ENCODE data around the gene EML1.

The EML1 gene

DNA sequence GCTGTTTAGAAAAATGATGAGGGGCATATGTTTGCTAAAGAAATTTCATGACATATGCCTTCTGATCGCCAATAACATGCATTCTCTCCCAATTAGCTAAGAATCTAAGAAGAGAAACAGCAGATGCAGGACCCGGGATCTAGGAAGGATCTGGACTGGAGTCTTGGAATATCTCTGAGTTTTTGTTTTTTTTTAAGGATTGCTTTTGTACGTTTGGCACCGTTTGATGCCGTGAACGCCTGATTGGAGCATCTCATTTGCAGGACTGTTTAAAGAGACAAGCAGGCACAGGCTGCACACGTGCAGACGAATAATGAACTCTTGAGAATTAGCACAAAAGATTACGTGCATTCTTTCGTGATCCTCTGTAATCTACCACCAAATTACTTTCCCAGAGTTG is 13.6 kb downstream of the EML1 start:
- DNase-seq: no peak

DNA sequence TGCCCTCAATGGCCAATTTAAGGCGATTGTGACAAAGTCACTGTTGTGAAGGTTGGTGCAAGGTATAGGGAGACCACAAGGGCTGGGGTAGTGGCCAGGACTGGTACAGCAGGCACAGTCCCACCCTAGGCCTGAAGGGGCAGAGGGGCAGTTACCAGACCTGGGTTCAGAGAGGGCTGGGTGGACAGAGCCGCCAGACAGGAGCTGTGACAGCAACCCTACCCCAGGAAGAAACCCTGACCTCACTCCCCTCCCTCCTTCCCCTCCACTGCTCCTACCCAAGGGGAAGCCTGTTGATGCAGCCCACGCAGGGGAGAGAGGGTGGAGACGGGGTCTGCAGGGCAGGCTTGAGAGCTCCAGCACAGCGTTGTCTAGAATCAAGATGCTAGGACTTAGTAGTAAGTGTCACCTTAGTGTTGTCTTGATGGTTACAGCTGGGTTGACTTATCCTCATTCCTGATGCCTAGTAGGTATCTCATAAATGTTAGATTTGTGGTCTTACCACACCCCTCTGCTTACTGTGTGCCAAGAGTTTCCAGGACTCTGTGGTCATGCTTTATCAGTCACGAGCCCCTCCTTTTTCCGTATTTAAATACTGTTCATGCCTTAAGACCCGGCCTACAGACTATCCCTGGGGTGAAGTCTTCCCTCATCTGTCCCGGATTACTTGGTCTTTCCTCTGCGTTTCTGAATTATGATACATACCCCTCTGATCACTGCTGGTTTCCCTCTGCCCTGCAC is 14.4 kb downstream of the EML1 start:
- no peak for DNase-seq

DNA sequence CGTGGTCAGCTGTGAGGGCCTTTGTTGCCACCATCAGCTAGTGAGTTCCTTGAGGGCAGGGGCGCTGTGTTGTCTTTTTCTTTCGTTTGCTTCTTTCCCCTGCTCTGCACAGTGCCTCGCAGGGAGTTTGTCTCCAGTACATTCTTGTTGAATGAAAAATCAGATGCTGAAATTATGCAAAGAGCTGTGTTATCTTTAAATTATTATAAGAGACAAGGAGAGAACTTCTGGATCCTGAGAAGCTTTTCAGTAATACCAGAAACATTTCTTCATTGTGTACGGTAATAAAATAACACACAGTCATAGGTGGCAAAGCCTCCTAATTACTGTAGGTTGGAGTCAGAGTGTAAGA is 14.9 kb downstream of the EML1 start:
- DNase-seq: no peak

DNA sequence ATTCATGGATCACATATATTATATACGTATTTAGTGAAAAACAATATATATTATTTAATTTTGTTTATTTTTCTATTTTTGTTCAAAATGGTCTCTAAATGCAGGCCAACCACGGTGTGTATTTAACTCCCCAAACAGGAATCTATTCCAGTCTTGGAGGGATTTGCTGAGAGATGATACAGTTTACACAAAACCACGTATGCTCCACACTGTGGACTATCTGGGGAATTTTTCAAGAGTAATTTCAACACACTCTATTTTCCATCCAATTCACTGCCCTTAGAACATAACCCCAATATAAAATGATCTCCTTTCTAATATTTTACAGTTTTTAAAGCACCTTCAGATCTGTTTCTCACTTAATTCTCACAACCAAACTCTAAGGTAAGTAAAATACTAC is 15.3 kb downstream of the EML1 start:
- DNase-seq: no peak

DNA sequence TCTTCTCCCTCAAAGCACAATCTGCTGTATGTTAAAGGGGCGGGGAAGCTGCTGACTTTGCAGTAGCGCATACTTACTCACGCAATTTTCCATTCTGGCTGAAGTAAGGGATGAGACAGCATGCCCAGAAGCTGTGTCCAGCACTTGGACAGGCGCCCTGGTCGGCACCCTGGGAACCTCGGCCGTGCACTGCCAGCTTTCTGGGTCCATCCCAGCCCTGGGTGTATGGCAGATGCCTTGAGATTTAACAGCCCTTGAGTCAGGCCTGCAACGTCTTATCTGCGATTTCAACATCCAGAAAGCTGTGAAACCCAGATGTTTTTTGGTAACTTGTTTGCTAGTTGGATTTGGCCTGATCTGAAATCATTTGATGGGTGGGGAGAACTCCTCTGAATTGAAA is 16.1 kb downstream of the EML1 start:
- no peak for DNase-seq

DNA sequence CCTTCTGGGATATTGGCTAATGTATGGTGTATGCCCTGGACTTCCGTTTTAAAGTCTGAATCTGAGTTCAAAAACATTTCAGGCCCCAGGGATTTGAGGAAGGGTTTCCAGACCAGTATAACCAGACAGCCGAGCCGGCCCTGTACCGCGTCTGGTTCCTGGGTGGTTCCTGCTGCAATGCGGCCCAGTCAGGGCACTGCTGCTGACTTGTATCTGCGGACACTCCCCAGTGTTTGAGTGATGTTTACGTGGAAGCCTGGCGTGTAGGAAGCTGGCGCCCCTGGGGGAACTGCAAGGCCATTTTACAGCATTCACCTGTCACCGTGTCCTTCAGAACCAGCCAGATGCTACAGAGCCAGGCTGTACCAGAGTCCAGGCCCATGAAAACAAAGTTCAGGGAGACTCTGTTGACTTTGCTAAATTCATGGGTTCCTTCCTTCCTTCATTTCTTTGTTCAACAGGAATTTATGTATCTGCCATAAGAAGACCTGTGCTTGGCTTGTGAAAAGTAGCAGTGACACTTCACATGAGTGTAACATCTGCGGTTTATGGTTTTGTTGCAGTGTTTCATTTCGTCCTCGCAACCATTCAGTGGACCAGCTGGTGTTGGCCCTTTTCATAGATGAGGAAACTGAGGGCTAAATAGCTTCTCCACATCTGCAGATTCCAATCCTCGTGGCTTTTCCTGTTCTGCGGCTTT is 16.8 kb downstream of the EML1 start:
- DNase-seq: no peak

DNA sequence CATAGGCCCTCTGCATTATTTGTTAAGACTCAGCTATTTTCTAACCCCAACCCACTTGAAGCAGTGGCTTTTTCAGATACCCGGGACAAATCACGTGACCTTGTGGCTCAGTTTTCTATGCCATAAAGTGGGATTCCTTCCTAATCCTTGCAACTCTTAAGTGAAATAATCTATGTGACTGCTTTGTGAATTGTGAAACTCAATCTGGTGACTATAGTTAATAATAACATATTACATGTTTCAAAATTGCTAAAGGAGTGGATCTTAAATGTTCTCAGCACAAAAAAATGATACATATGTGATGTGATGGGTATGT is 17.3 kb downstream of the EML1 start:
- DNase-seq: no peak

DNA sequence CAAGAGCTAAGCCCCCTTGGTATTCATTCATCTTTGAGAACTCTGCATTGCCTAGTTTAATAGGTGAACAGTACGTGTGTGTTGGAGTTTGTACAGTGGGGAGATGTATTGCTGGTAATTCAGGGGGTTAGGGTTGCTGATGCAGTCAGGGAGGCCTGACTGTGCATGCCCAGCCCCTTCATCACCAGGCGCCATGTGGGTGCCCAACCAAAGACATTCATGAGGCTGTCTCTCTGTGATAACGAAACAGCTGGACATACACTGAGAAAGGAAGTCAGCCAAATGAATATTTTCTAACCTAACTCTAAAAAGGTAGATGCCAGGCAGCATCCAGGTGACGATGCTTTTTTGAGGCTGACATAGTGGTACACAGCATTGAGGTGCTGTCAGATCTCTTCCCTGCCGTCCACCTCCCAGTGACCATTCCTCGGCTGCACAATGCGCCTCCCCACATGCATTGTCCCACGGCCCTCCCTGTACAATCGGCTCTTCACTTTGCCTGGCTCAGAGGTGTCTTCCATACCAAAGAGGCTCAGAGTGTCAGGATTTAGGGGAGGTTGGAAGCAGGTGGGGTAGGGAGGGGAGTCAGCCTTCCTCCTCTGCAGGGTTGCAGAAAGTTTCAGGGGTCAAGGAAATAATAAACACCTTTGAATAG is 19.0 kb downstream of the EML1 start:
- DNase-seq: no peak

DNA sequence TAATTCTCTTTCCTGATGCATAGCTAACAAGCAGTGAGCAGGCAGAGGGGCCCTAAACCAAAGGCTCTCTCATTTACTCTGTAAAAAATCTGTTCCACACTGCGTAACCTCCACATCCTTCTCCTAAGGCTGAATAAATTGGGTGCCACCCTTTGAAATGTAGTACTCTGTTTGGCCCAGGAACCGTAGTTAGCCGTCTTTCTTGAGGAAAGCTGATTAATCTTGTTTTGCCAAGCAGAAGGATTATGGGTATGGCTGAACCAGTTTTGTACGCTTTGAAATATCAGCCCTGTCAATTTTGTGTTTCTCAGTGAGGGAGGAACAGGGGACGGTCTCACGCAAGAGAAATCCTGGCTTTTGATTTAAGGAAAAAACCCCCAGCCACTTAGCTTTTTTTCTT is 19.7 kb downstream of the EML1 start:
- DNase-seq: no peak

DNA sequence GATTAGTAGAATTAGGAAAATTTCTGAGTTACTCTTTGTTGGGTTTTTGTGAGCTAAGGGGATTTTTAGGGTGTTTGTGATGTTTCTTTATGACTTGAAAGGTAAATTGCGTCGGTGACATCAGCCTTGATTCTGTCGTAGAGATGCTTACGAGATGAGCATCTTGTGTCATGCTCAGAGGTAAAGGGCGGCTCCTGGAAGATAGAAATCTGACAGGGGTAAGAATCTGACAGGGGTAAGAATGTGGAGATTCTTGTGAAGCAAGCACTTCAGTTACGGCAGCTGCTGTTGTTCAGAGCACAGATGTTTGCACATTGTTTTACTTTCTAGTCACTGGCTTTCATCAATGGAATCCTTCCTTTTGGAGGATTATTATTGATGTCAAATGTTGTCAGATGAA is 22.5 kb downstream of the EML1 start:
- no peak for DNase-seq

DNA sequence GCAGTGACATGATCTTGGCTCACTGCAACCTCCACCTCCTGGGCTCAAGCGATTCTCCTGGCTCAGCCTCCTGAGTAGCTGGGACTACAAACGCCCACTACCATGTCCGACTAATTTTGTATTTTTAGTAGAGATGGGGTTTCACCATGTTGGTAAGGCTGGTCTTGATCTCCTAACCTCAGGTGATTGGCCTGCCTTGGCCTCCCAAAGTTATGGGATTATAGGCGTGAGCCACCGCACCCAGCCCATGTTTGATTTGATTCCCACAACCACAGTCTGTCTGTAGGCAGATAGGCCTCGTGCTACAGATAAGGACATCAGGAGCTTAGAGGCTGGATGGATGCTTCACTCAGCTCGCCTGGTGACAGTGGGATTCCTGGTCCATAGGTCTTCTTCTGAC is 23.0 kb downstream of the EML1 start:
- no peak for DNase-seq

DNA sequence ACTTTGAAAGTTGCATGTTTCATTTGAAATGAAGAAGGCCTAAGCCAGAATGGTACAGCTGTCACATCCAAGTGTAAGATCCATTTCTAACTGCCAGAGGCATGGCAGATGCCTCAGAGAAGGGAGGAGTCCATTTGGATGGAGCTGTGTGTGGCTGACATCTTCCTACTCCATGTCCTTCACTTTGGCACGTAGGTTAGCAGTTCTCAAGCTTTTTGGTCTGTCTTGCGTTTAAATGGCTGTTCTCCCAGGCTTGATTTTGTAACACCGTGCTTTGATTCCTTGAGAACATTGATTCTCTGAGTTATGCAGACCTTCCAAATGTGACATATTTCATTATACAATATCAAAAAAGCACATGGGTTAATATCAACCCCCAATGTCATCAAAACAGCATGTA is 23.4 kb downstream of the EML1 start:
- no peak for DNase-seq

DNA sequence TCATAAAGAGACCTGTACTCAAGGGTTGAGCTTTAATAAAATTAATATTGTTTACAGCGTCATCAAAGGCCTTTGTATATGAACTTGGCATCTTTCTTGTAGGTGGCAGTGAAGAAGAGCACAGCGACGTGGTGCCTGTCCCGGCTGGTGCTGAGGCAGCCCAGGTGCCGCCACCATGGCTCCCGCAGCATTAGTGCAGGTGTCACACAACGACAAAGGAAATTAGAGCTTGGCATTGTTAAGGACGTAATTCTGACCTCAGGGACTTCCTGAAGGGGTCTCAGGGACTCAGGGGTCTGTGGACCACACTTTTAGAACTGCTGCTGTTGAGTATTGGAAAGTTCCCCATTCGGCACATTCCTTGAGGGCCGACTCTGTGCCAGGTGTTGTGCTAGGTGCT is 24.1 kb downstream of the EML1 start:
- DNase-seq: no peak

DNA sequence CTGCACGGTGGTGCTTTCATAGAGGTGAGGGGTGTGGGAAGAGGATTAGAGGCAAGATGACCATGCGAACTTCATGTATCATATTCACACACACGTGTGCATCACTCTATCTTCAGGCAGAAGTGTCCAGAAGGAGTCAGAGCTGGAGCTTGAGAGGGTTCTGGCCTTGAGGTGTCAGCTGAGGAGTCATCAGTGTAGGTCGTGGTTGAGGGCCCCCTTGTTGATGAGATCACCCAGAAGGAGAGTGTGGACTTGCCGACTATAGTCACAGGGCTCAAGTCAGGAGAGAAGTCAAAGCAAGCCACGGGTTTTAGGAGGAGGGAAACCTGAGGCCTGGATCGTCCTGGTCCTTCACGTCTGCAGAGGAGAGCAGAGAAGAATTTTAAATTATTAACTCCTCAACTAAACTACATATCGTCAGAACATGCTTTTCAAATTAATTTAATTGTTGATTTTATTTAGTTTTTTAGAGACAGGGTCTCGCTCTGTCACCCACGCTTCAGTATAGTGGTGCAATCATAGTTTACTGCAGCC is 25.4 kb downstream of the EML1 start:
- DNase-seq: peak; percentile 28

DNA sequence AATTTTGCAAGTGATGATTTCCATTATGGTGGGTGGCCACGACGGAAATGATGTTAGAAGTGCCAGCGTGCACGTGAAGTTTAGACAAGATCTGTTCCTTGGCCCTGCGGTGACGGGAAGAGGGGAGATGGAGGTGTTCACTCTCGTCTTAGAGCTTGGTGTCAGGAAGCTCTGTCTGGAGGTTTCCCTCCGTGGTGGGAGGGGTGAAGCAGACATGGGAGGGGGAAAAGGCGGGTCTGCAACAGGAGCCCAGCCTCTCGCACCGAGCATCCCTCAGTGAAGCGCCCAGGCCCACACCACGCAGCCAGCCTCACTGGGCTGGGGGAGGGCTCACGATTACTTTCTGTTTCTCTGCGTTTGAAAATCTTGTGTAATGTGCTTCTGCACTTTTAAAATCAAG is 26.3 kb downstream of the EML1 start:
- peak; percentile 41 for DNase-seq

DNA sequence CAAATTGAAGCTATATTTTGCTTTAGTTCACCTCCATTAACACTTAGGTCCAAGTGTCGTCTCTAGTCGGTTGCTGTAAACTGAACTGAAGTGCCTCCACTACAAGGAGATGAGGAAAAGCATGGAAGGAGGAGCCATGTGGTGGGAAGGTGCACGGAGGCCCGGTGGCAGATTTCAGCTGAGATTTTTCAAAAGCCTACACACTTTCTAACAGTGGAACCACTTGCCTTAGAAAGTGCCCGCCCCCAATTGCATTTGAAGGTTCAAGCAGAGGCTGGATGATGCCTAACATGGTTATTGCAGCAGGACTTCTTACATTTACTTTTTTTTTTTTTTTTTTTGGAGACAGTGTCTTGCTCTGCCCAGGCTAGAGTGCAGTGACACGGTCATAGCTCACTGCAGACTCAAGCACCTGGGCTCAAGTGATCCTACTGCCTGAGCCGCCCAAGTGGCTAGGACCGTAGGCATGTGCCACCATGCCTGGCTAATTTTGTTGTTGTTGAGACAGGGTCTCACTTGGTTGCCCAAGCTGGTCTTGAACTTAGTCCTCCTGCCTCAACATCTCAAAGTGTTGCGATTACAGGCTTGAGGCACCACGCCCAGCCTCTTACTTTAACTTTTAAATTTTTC is 27.6 kb downstream of the EML1 start:
- no peak for DNase-seq

DNA sequence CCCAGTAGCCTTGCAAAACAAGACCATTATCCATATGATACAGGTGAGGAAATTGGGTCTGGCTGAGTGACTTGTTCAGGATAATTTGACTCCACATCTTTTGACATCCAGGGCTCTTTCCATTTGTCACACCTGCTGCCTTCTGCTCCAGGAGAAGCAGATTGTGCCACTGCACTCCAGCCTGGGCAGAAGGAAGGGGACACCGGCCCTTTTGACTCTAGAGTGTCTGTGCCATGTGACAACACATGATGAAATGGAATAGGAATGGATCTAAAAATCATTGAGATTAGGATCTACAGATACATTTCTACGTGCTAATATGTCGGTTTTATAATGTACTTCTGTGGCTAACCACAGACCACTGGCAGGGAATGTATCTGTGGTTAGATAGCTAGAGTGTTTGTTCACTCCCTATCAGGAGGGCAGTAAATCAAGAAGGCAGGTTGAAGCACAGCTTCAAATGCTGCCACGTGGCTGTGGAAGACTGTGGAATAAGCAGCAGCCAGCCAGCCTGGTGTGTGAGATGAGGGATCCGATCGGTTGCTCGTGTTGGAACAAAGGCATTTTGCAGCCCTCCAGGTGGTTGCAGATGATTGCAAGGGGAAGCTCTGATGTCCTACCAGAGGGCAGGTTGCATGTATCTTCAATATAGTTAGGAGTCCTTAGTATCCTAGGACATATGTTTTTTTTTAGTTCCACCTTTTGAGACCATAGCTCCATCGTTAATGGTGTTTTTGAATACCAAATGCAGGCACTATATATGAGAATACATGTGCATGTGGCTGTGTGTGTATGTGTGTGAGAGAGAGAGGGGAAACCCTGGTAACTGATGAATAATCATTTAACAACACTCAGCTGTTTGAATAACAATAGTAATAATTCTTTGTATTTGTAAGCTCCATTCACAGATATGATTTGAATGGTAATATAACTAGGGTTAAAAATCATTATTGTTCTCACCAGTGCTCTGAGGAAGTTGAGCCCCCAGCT is 28.6 kb downstream of the EML1 start:
- DNase-seq: peak; percentile 18

DNA sequence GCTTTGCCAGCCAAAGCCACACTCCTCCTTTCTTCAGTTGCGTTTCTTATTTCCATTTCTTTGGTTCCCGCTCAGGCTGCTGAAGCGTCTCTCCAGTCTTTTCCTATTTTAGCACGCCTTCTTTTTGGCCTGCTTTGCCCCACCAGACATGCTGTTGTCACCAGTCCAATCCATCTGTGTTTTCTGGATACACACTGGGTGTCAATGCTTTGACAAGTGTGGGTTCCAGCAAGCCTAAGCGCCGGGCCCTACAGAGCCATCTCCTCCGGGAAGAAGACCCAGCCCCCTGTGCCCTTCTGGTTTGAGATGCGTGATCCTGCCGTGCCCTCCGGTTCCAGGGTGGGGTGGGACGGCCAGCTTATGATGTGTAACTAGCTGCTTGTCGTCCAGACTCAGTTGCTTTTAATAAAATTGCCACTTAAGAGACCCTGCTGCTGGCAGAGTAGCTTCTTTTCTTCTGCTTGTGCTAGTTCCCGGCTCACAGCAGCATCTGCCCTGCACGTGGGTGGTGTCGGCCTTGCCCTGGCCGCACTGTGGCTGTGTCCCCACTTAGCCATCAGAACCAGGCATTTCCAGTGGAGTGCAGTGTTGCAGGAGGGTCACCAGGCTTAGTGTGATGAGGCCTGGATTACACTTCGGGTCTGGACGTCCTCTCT is 29.7 kb downstream of the EML1 start:
- no peak for DNase-seq

DNA sequence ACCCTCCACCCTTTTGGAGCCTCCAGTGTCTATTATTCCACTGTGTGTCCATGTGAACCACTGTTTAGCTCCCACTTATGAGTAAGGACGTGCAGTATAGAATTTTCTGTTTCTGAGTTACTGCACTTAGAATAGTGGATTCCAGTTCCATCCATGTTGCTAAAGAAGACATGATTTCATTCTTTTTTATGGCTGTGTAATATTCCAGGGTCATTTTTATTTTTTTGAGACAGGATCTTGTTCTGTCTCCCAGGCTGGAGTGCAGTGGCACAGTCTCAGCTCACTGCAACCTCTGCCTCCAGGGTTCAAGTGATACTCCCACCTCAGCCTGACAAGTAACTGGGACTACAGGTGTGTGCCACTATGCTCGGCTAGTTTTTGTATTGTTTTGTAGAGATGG is 31.6 kb downstream of the EML1 start:
- no peak for DNase-seq

DNA sequence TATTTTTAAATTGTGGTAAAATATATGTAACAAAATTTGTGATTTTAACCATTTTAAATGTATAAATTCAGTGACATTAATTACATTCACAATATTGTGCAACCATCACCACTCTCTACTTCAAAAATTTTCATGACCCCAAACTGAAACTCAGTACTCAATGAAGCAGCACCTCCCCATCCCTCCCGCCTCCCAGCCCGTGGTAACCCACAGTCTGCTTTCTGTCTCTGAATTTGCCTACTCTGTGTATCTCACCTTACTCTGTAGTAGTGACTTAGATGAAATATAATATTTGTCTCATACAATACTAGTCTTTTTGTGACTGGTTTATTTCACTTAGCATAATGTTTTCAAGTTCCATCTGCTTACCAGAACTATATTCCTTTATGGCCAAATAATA is 36.2 kb downstream of the EML1 start:
- DNase-seq: peak; percentile 12

DNA sequence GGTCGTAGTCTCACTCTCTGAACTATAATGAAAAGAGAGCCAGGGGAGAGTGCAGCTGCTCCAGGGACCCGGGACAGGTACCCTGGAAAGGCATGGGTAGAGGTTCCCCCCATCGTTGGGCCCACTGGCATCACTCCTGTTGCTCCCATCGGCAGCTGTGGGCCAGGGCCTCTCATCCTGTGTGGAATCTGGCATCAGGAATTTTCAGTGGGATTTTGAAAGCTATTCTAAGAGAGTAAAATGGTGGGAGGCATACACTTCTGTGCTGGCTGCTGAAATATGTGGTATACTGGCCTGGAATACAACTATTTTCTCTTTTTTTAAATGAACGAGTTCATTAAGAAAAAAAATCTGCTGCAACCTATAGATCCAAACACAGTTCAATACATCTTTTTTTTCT is 38.1 kb downstream of the EML1 start:
- DNase-seq: no peak

Data from activated CD4-positive, alpha-beta T cell treated with anti-CD3 and anti-CD28 coated beads for 48 hours (primary cell).